Heart right ventricle (tissue), 16 donors: ENCODE results near the gene DGKA. TPM values are rescaled to one million over a fixed set of nuclear protein-coding genes. Genes with fewer than 3 reads are reported as not detected.

ENCODE experiments used
- ATAC-seq, 8 donors: fragments of 200-7000 bp; cut with Tn5 transposase; one replicate each; pipeline ENCODE4 v1.9.1; 2020; ENCODE audit warnings: mild to moderate bottlenecking in 8 of 8, moderate library complexity in 8 of 8, moderate number of reproducible peaks in 1 of 8
- DNase-seq, 2 donors: peaks; one replicate each; pipeline ENCODE4 v3.0.0-alpha.2; 2020
- H3K27ac ChIP-seq, 10 donors: fragments of 200-600 bp; sonication (generic) in 2 of 10; one replicate each; pipeline versions ENCODE4 v1.5.0 to v1.8.0; 2020 to 2022; ENCODE audit warnings: mild to moderate bottlenecking in 3 of 10
- H3K27me3 ChIP-seq, 7 donors: fragments of 200-600 bp; one replicate each; pipeline ENCODE4 v1.8.0; 2021 to 2022; ENCODE audit warnings: mild to moderate bottlenecking in 2 of 7
- H3K36me3 ChIP-seq, 9 donors: fragments of 200-600 bp; sonication (generic) in 1 of 9; one replicate each; pipeline versions ENCODE4 v1.5.0 to v1.8.0; 2020 to 2022; ENCODE audit warnings: mild to moderate bottlenecking in 2 of 9
- H3K4me1 ChIP-seq, 9 donors: fragments of 200-600 bp; sonication (generic) in 1 of 9; one replicate each; pipeline versions ENCODE4 v1.5.0 to v1.8.0; 2020 to 2022; ENCODE audit warnings: mild to moderate bottlenecking in 4 of 9
- H3K4me3 ChIP-seq, 10 donors: fragments of 200-600 bp; sonication (generic) in 2 of 10; one replicate each; pipeline versions ENCODE4 v1.5.0 to v1.8.0; 2020 to 2022; ENCODE audit warnings: mild to moderate bottlenecking in 7 of 10, moderate library complexity in 2 of 10
- H3K9me3 ChIP-seq, 11 donors: fragments of 200-600 bp in 10 of 11; sonication (generic) in 2 of 11; one replicate each; pipeline versions ENCODE4 v1.5.0 to v1.8.0; 2013 to 2022; ENCODE audit warnings: mild to moderate bottlenecking in 2 of 11, control low read depth in 1 of 11, moderate library complexity in 1 of 11
- CTCF ChIP-seq, 9 donors: fragments of 200-600 bp; sonication (generic) in 2 of 9; IDR thresholded peaks; one replicate each; pipeline versions ENCODE4 v1.5.0 to v1.8.0; 2021 to 2022; ENCODE audit warnings: antibody characterized with exemption in 9 of 9, mild to moderate bottlenecking in 5 of 9, moderate library complexity in 1 of 9
- WGBS, 2 donors: extraction: QIAGEN DNeasy Blood & Tissue Kit; methylation state at CpG; one replicate each; pipeline ENCODE4 v1.1.7; 2013; ENCODE audit warnings: inconsistent platforms in 1 of 2; 5-methylcytosine and 5-hydroxymethylcytosine counted together
- intact Hi-C, 10 donors: fragments of 100-400 bp; cut with DNase I; formaldehyde crosslinking; loops; one replicate each; pipeline versions ENCODE4 v1.11.1 to v1.14.2; 2022
- polyA plus RNA-seq, 2 donors: library from polyadenylated mRNA; stranded (reverse); fragments of 200-250 nt; gene quantifications; one replicate each; pipeline ENCODE4 v1.2.3, GENCODE V29; 2013
- total RNA-seq, 10 donors: library from RNA; stranded (reverse); fragmentation: NEBNext Ultra II Directional in 3 of 10; extraction: Animal tissue kit (Norgen Biotek cat#: 25700) in 3 of 10; gene quantifications; one replicate each; pipeline versions ENCODE4 v1.2.1 to v1.2.4, GENCODE V29; 2021 to 2023
- donor health status: Arrhythmogenic right ventricular cardiomyopathy.
- donor health status: ischemic (EF 13 %, LVEDD 7.1; RV severe dilation, severe dysfunction).
- donor health status: healthy with polysubstance abuse.
- donor health status: DM: no; HTN: yes; CAD: no.
- donor health status: DM: no; HTN: no; CAD: no.
- donor health status: ischemic (EF 25% LVEDD 6.9; RV normal size, moderate dysfunction).
- donor health status: ischemic (EF 25% LVEDD 5.7; RV mildly dilated, moderate dysfunction).
- donor health status: healthy.
- donor health status: DM: yes; HTN: yes; CAD: no.
- donor health status: Ischemic cardiomyopathy.
- donor health status: ischemic (EF 35%, LVEDD 5.7; RV mildly dilated, moderate dysfunction).
- donor health status: nonischemic (EF 11% LVEDD 7.7; RV severe dilation, severe dysfunction).
- donor health status: DM: yes; HTN: yes; CAD: no.
- donor health status: PGD.
- donor health status: ischemic (EF 29% LVEDD 5.4; RV normal size, mild dysfunction).
- donor health status: nonischemic (EF 23%, LVEDD 6.1; RV moderate dilation, normal function).

DGKA gene
- total and polyA plus RNA-seq, 12 donors = 4.6 to 17.3 (median 7.3) TPM

- Histone ChIP-seq H3K4me1 (no peaks in the 10 kb centered on the region), H3K36me3 (peaks cover 0 to 39% (median 17%) of the 10 kb centered on the region in 9 donors), H3K9me3 (no peaks in the 10 kb centered on the region), H3K27me3 (no peaks in the 10 kb centered on the region), H3K4me3 (no peak overlapping the region), H3K27ac (no peak overlapping the region)
- 63 to 68% methylated on average over 2 of the region's 2 CpGs for WGBS, 2 donors
- intact Hi-C loops = no loop called here
- TF ChIP-seq CTCF (IDR thresholded peaks at IDR 0.05) = no peak
- no peak for DNase-seq
- ATAC-seq = no peak
Observed at GRCh38 chr12:55899082-55899481, 31.9 kb upstream of the DGKA start.

- ATAC-seq = no peak
- Histone ChIP-seq H3K9me3 (no peaks in the 10 kb centered on the region), H3K27me3 (no peaks in the 10 kb centered on the region), H3K4me3 (no peak overlapping the region), H3K4me1 (peaks cover 0 to 4% (median 0%) of the 10 kb centered on the region in 9 donors), H3K27ac (no peak overlapping the region), H3K36me3 (peaks cover 0 to 39% (median 17%) of the 10 kb centered on the region in 9 donors)
- WGBS, 2 donors = 88 to 90% methylated on average over 7 of the region's 7 CpGs
- no peak for DNase-seq
- TF ChIP-seq CTCF (IDR thresholded peaks at IDR 0.05) = no peak
- intact Hi-C loops = no loop called here
Observed at GRCh38 chr12:55901881-55902490, 29.0 kb upstream of the DGKA start.

GRCh38 chr12:55906056-55906455 is 24.9 kb upstream of the DGKA start:
- DNase-seq = no peak
- Histone ChIP-seq H3K9me3 (no peaks in the 10 kb centered on the region), H3K27me3 (no peaks in the 10 kb centered on the region), H3K36me3 (peaks cover 0 to 27% (median 17%) of the 10 kb centered on the region in 9 donors), H3K4me1 (peaks cover 0 to 18% (median 6%) of the 10 kb centered on the region in 9 donors), H3K4me3 (no peak overlapping the region), H3K27ac (no peak overlapping the region)
- 82 to 89% methylated on average over 1 of the region's 1 CpG for WGBS, 2 donors
- no peak for ATAC-seq
- intact Hi-C loops = loop anchor here in 1 of 10 donors (5.0 kb wide), 1 partner anchor 74 kb away; no protein-coding TSS in a partner anchor
- no peak for TF ChIP-seq CTCF (IDR thresholded peaks at IDR 0.05)

DNA sequence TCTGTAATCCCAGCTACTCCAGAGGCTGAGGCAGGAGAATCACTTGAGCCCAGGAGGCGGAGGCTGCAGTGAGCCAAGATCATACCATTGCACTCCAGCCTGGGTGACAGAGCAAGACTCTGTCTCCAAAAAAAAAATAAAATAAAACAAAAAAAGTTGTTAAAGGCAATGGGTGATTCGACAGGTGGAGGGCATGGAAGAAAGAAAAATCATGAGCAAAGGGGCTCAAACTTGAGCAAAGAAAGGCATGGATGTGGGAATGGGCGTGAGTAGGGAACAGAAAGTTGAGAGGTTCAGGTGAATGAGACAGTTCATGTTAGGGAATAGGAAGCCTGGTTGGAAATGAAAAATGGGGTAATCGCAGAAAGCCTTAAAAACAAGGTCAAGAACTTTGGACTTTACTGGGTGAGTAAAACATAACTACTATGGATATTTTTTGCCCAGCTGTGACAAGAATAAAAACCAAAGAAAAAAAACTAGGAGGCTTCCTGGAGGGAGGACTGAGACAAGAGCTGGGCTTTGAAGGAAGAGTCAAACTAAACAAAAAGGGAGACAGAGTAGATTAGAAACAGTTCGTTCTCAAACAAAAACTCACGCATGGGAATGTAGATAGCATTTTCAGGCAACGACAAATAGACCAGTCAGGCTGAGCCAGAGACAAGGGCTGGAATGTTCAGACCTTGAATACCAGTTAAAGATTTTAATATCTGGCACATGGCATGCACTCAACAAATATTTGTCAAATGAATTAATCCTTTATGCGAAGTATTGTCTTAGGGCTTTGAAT is 22.0 kb upstream of the DGKA start:
- H3K27ac ChIP-seq = peak overlapping the region in 4 of 10 donors; percentile 3 to 68 (median 8)
- 58 to 59% methylated on average over 8 of the region's 8 CpGs for WGBS, 2 donors
- no peaks in the 10 kb centered on the region for H3K9me3 ChIP-seq
- intact Hi-C loops = loop anchor here in 1 of 10 donors (5.0 kb wide), 1 partner anchor 77 kb away; no protein-coding TSS in a partner anchor
- no peaks in the 10 kb centered on the region for H3K27me3 ChIP-seq
- peaks cover 0 to 27% (median 6%) of the 10 kb centered on the region in 9 donors for H3K4me1 ChIP-seq
- H3K4me3 ChIP-seq = no peak overlapping the region
- H3K36me3 ChIP-seq = peaks cover 0 to 26% (median 0%) of the 10 kb centered on the region in 9 donors
- DNase-seq (no peak), ATAC-seq (peak in 1 of 8 donors; percentile 27)
- no peak for TF ChIP-seq CTCF (IDR thresholded peaks at IDR 0.05)
